SK-N-SH treated with all-trans-retinoic acid at 6 μM for 48 hours (cell line): Measurements from ENCODE around the gene TMEM208.

Experiments
- ATAC-seq: fragments of 200-7000 bp; cut with Tn5 transposase; 3 replicates; pipeline ENCODE4 v1.9.1; 2020; ENCODE audit warnings: mild to moderate bottlenecking, moderate library complexity
- ARNTL ChIP-seq: fragments of 450-650 bp; formaldehyde crosslinking; IDR thresholded peaks from 2 replicates; pipeline ENCODE4 v1.5.0; 2020; ENCODE audit warnings: low read depth, mild to moderate bottlenecking, moderate library complexity, borderline replicate concordance
- BACH2 ChIP-seq: fragments of 250-450 bp; sonication (Bioruptor Pico); IDR thresholded peaks from 2 replicates; pipeline ENCODE4 v1.9.0; 2021; ENCODE audit warnings: mild to moderate bottlenecking, borderline replicate concordance
- CREB5 ChIP-seq: fragments of 250-450 bp; sonication (Bioruptor Pico); IDR thresholded peaks from 2 replicates; pipeline ENCODE4 v1.5.1; 2020; ENCODE audit warnings: low read depth, mild to moderate bottlenecking, moderate library complexity
- CSDC2 ChIP-seq: fragments of 250-450 bp; sonication (Bioruptor Pico); IDR thresholded peaks from 2 replicates; pipeline ENCODE4 v1.5.0; 2020; ENCODE audit warnings: mild to moderate bottlenecking, moderate library complexity
- CSRNP3 ChIP-seq: fragments of 250-450 bp; sonication (Bioruptor Pico); IDR thresholded peaks from 2 replicates; pipeline ENCODE4 v1.5.1; 2021; ENCODE audit warnings: mild to moderate bottlenecking, moderate library complexity
- ESRRG ChIP-seq: fragments of 250-450 bp; sonication (Bioruptor Pico); IDR thresholded peaks from 2 replicates; pipeline ENCODE4 v1.6.1; 2021; ENCODE audit warnings: mild to moderate bottlenecking
- GLIS3 ChIP-seq: fragments of 250-450 bp; sonication (Bioruptor Pico); IDR thresholded peaks from 2 replicates; pipeline ENCODE4 v1.5.0; 2020; ENCODE audit warnings: mild to moderate bottlenecking, moderate library complexity
- ISL1 ChIP-seq: fragments of 250-450 bp; sonication (Bioruptor Pico); IDR thresholded peaks from 2 replicates; pipeline ENCODE4 v2.1.2; 2022; ENCODE audit warnings: mild to moderate bottlenecking, moderate library complexity
- OSR1 ChIP-seq: fragments of 250-450 bp; sonication (Bioruptor Pico); IDR thresholded peaks from 2 replicates; pipeline ENCODE4 v1.8.0; 2022; ENCODE audit warnings: moderate library complexity, mild to moderate bottlenecking, inconsistent platforms
- PATZ1 ChIP-seq: fragments of 250-450 bp; sonication (Bioruptor Pico); IDR thresholded peaks from 2 replicates; pipeline ENCODE4 v1.8.0; 2020; ENCODE audit warnings: mild to moderate bottlenecking, moderate library complexity, borderline replicate concordance
- POU6F1 ChIP-seq: fragments of 250-450 bp; sonication (Bioruptor Pico); IDR thresholded peaks from 2 replicates; pipeline ENCODE4 v1.8.0; 2021; ENCODE audit warnings: low read depth, mild to moderate bottlenecking, moderate library complexity, borderline replicate concordance
- PPARA ChIP-seq: fragments of 250-450 bp; sonication (Bioruptor Pico); IDR thresholded peaks from 2 replicates; pipeline ENCODE4 v1.5.0; 2020; ENCODE audit warnings: mild to moderate bottlenecking, borderline replicate concordance
- RARB ChIP-seq: fragments of 250-450 bp; sonication (Bioruptor Pico); IDR thresholded peaks from 2 replicates; pipeline ENCODE4 v1.8.0; 2021; ENCODE audit warnings: mild to moderate bottlenecking, moderate library complexity
- SNAI2 ChIP-seq: fragments of 250-450 bp; sonication (Bioruptor Pico); IDR thresholded peaks from 2 replicates; pipeline ENCODE4 v1.5.0; 2020; ENCODE audit warnings: mild to moderate bottlenecking, moderate library complexity
- TOX ChIP-seq: fragments of 250-450 bp; sonication (Bioruptor Pico); IDR thresholded peaks from 2 replicates; pipeline ENCODE4 v1.8.0; 2021; ENCODE audit warnings: mild to moderate bottlenecking, moderate library complexity, borderline replicate concordance
- TSHZ2 ChIP-seq: fragments of 250-450 bp; sonication (Bioruptor Pico); IDR thresholded peaks from 2 replicates; pipeline ENCODE4 v1.5.0; 2020; ENCODE audit warnings: mild to moderate bottlenecking, moderate library complexity
- ZC3H10 ChIP-seq: fragments of 250-450 bp; sonication (Bioruptor Pico); IDR thresholded peaks from 2 replicates; pipeline ENCODE4 v1.5.1; 2021; ENCODE audit warnings: mild to moderate bottlenecking, moderate library complexity
- ZFP3 ChIP-seq: fragments of 250-450 bp; sonication (Bioruptor Pico); IDR thresholded peaks from 2 replicates; pipeline ENCODE4 v1.5.0; 2020; ENCODE audit warnings: mild to moderate bottlenecking, moderate library complexity
- ZFP30 ChIP-seq: fragments of 450-650 bp; formaldehyde crosslinking; IDR thresholded peaks from 2 replicates; pipeline ENCODE4 v1.5.0; 2022; ENCODE audit warnings: mild to moderate bottlenecking, moderate library complexity
- ZNF565 ChIP-seq: fragments of 450-650 bp; formaldehyde crosslinking; conservative IDR thresholded peaks from 2 replicates; pipeline ENCODE4 v1.5.0; 2020; ENCODE audit warnings: low read depth, mild to moderate bottlenecking, moderate library complexity
- ZNF70 ChIP-seq: fragments of 450-650 bp; formaldehyde crosslinking; IDR thresholded peaks from 2 replicates; pipeline ENCODE4 v1.5.0; 2020; ENCODE audit warnings: mild to moderate bottlenecking, moderate library complexity
- ZNF8 ChIP-seq: fragments of 450-650 bp; formaldehyde crosslinking; IDR thresholded peaks from 2 replicates; pipeline ENCODE4 v1.5.0; 2020; ENCODE audit warnings: mild to moderate bottlenecking, moderate library complexity

Gene TMEM208

GRCh38 chr16:67188323-67188722 lies 38.6 kb upstream of the TMEM208 start (continued):
- no peak for TF ChIP-seq POU6F1 (CRISPR knock-in tag)
- TF ChIP-seq TOX, result no peak
- TF ChIP-seq ZNF565 (CRISPR knock-in tag), result no peak
- TF ChIP-seq PPARA (CRISPR knock-in tag), result no peak

- no peak for ATAC-seq
- TF ChIP-seq SNAI2 (CRISPR knock-in tag), result no peak
- TF ChIP-seq ZNF70, result no peak
- no peak for TF ChIP-seq ZFP30 (CRISPR knock-in tag)
- TF ChIP-seq BACH2 (CRISPR knock-in tag), result no peak
- no peak for TF ChIP-seq ESRRG
- TF ChIP-seq ARNTL (CRISPR knock-in tag), result no peak
- TF ChIP-seq ZC3H10 (CRISPR knock-in tag), result no peak
- TF ChIP-seq TOX, result no peak
- TF ChIP-seq ZFP3 (CRISPR knock-in tag), result no peak
- no peak for TF ChIP-seq ISL1 (CRISPR knock-in tag)
- no peak for TF ChIP-seq CREB5
Observed at GRCh38 chr16:67188798-67189197, 38.1 kb upstream of the TMEM208 start.

- no peak for ATAC-seq
- TF ChIP-seq ZNF565 (CRISPR knock-in tag) (no peak), TSHZ2 (no peak), BACH2 (CRISPR knock-in tag) (no peak), CSDC2 (no peak), PPARA (CRISPR knock-in tag) (no peak), RARB (CRISPR knock-in tag) (no peak), ISL1 (CRISPR knock-in tag) (no peak), ZFP3 (CRISPR knock-in tag) (no peak), CREB5 (no peak), ZNF8 (CRISPR knock-in tag) (no peak), GLIS3 (CRISPR knock-in tag) (no peak), OSR1 (no peak), POU6F1 (CRISPR knock-in tag) (no peak), ZC3H10 (CRISPR knock-in tag) (no peak), ZFP30 (CRISPR knock-in tag) (no peak), TOX (no peak), PATZ1 (CRISPR knock-in tag) (no peak), ZNF70 (no peak), CSRNP3 (CRISPR knock-in tag) (no peak)
Observed at GRCh38 chr16:67190041-67190440, 36.9 kb upstream of the TMEM208 start, which contains the start of gene EXOC3L1. TSS of gene EXOC3L1 (minus strand) at chr16:67190136. CDS start at chr16:67189676, 460 bp downstream.
